Sigmoid colon (tissue), 7 donors: ENCODE measurements around the gene ZNF417. TPM values are rescaled to one million over a fixed set of nuclear protein-coding genes. Genes with fewer than 3 reads are reported as not detected.

ENCODE experiments used
- DNase-seq: peaks from one replicate; pipeline ENCODE4 v3.0.0-alpha.2; 2019
- H3K27ac ChIP-seq, 4 donors: fragments of 200-600 bp; sonication (generic); one replicate each; pipeline ENCODE4 v1.5.1; 2016 to 2019; ENCODE audit warnings: mild to moderate bottlenecking in 1 of 4
- H3K27me3 ChIP-seq, 3 donors: fragments of 200-600 bp; sonication (generic); one replicate each; pipeline ENCODE4 v1.5.1; 2019; ENCODE audit warnings: mild to moderate bottlenecking in 1 of 3
- H3K36me3 ChIP-seq, 4 donors: fragments of 200-600 bp; sonication (generic); one replicate each; pipeline ENCODE4 v1.5.1; 2016 to 2019
- H3K4me1 ChIP-seq, 4 donors: fragments of 200-600 bp; sonication (generic); one replicate each; pipeline ENCODE4 v1.5.1; 2017 to 2019
- H3K4me3 ChIP-seq, 4 donors: fragments of 200-600 bp; sonication (generic); one replicate each; pipeline ENCODE4 v1.5.1; 2017 to 2019; ENCODE audit warnings: mild to moderate bottlenecking in 2 of 4, moderate library complexity in 1 of 4
- H3K9me3 ChIP-seq, 4 donors: fragments of 200-600 bp in 3 of 4; sonication (generic) in 3 of 4; one replicate each; pipeline versions ENCODE4 v1.5.1 to v1.6.1; 2013 to 2019
- EP300 ChIP-seq, 4 donors: sonication (generic); formaldehyde crosslinking; IDR thresholded peaks; one replicate each; pipeline ENCODE4 v1.6.1; 2017; ENCODE audit warnings: antibody characterized with exemption in 4 of 4
- POLR2A ChIP-seq, 2 donors: fragments of 450-650 bp; IDR thresholded peaks; one replicate each; pipeline ENCODE4 v1.6.1; 2016; ENCODE audit warnings: antibody characterized with exemption in 2 of 2, mild to moderate bottlenecking in 2 of 2, moderate library complexity in 2 of 2
- POLR2AphosphoS5 ChIP-seq, 4 donors: sonication (generic); formaldehyde crosslinking; IDR thresholded peaks; one replicate each; pipeline ENCODE4 v1.6.1; 2017; ENCODE audit warnings: antibody characterized with exemption in 4 of 4
- WGBS, 2 donors: extraction: QIAGEN DNeasy Blood & Tissue Kit; methylation state at CpG; one replicate each; pipeline ENCODE4 v1.1.7; 2013; 5-methylcytosine and 5-hydroxymethylcytosine counted together
- intact Hi-C: fragments of 100-400 bp; cut with DNase I; formaldehyde crosslinking; loops from one replicate; pipeline ENCODE4 v1.15.1; 2023
- polyA plus RNA-seq, 3 donors: library from polyadenylated mRNA; stranded (reverse); fragments of 200-250 nt; gene quantifications; one replicate each; pipeline ENCODE4 v1.2.3, GENCODE V29; 2013
- total RNA-seq, 4 donors: library from RNA; depleted of rRNA; stranded (reverse); fragments of >200 nt; gene quantifications; one replicate each; pipeline ENCODE4 v1.1.0, GENCODE V29; 2016
- TF ChIP-seq, protein P1 (sequence below), 4 experiments: fragments of 450-650 bp in 3 of 4; fragments of 200-600 bp in 1 of 4; IDR thresholded peaks; one replicate each; pipeline ENCODE4 v1.5.1; 2016 to 2019; ENCODE audit warnings: antibody characterized with exemption in 4 of 4, mild to moderate bottlenecking in 3 of 4, moderate library complexity in 2 of 4
- donor health status: healthy with polysubstance abuse.
- donor health status: Bipolar disorder and iron deficiency.
- donor health status: healthy.

ZNF417 gene
- total and polyA plus RNA-seq, 7 donors = 1.2 to 13.7 (median 9.4) TPM

- no peak for TF ChIP-seq EP300 (IDR thresholded peaks at IDR 0.05)
- TF ChIP-seq POLR2A (IDR thresholded peaks at IDR 0.05) = no peak
- TF ChIP-seq, protein P1, sequence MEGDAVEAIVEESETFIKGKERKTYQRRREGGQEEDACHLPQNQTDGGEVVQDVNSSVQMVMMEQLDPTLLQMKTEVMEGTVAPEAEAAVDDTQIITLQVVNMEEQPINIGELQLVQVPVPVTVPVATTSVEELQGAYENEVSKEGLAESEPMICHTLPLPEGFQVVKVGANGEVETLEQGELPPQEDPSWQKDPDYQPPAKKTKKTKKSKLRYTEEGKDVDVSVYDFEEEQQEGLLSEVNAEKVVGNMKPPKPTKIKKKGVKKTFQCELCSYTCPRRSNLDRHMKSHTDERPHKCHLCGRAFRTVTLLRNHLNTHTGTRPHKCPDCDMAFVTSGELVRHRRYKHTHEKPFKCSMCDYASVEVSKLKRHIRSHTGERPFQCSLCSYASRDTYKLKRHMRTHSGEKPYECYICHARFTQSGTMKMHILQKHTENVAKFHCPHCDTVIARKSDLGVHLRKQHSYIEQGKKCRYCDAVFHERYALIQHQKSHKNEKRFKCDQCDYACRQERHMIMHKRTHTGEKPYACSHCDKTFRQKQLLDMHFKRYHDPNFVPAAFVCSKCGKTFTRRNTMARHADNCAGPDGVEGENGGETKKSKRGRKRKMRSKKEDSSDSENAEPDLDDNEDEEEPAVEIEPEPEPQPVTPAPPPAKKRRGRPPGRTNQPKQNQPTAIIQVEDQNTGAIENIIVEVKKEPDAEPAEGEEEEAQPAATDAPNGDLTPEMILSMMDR (IDR thresholded peaks at IDR 0.05) = no peak
- TF ChIP-seq POLR2AphosphoS5 (IDR thresholded peaks at IDR 0.05) = no peak
- 96 to 97% methylated on average over 3 of the region's 3 CpGs for WGBS, 2 donors
- DNase-seq = no peak
- H3K4me3 ChIP-seq = no peak overlapping the region
- H3K9me3 ChIP-seq = peaks cover 8 to 51% (median 18%) of the 10 kb centered on the region in 4 donors
- H3K27me3 ChIP-seq = no peaks in the 10 kb centered on the region
- H3K27ac ChIP-seq = no peak overlapping the region
- peaks cover 16 to 49% (median 34%) of the 10 kb centered on the region in 4 donors for H3K36me3 ChIP-seq
- intact Hi-C loops = no loop called here
- peaks cover 0 to 10% (median 7%) of the 10 kb centered on the region in 4 donors for H3K4me1 ChIP-seq
These were observed 25.2 kb upstream of the ZNF417 start for GRCh38 chr19:57941593-57941992.

GRCh38 chr19:57935731-57936130 is 19.3 kb upstream of the ZNF417 start:
- peak overlapping the region in 1 of 4 donors; percentile 77 for H3K4me3 ChIP-seq
- intact Hi-C loops = no loop called here
- H3K9me3 ChIP-seq = peaks cover 0 to 37% (median 9%) of the 10 kb centered on the region in 4 donors
- WGBS, 2 donors = 90 to 92% methylated on average over 12 of the region's 12 CpGs
- no peak for TF ChIP-seq EP300 (IDR thresholded peaks at IDR 0.05)
- no peak for TF ChIP-seq POLR2AphosphoS5 (IDR thresholded peaks at IDR 0.05)
- peaks cover 0 to 23% (median under 1%) of the 10 kb centered on the region in 4 donors for H3K36me3 ChIP-seq
- no peaks in the 10 kb centered on the region for H3K27me3 ChIP-seq
- peaks cover 0 to 8% (median 7%) of the 10 kb centered on the region in 4 donors for H3K4me1 ChIP-seq
- H3K27ac ChIP-seq = no peak overlapping the region
- DNase-seq = no peak

DNA sequence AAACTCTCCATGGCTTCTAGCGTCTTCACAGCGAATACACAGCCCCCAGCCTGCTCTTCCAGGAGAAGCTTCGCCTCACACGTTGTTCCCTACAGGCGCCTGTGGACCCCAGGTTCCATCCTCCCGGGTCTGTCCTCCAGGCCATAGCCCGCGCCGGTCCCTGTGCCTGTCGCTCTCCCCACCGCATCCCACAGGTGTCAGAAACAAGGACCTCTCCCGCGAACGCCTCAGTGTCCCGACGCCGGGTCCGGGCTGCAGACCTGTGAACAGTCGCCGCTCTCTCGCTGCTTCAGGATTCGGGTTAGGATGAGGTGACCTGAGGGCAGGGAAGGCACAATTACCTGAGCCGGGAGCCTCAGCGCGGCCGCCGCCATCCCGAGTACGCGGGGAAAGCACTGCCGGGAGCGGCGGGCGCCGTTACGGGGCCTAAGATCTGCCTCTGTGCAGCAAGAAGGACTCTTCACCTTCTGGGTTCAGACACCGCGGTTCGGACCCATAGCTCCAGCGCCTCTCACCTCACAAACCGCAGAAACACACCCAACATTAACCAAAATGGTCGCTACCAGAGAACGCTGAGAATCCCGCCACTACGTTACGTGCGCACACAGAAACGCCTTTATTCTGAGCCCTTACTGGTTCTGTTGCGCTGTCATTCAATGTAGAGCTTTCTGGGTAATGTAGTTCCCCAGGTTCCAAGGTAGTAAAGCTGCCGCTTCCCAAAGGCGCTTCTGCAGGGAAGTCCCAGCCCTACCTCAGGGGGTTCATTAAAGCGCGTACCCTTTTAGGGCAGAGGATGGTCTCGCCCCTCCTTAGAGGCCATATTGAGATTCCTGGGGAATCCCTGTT is 18.7 kb upstream of the ZNF417 start, which contains the start of gene ZNF418:
Gene ZNF418 (minus strand): TSS at position 583 of the 846 bp plus-strand sequence. CDS start 1,580 bp downstream, outside the sequence.
- H3K27ac ChIP-seq = peak within 1 kb of the TSS; percentile 76 to 81 (median 79)
- peaks cover 0 to 8% (median 7%) of the 10 kb centered on the region in 4 donors for H3K4me1 ChIP-seq
- H3K27me3 ChIP-seq = no peaks in the 10 kb centered on the region
- 6 to 24% methylated on average over 54 of the region's 54 CpGs for WGBS, 2 donors
- intact Hi-C loops = no loop called here
- DNase-seq = peak; percentile 75
- H3K36me3 ChIP-seq = peaks cover 0 to 21% (median 2%) of the 10 kb centered on the region in 4 donors
- H3K9me3 ChIP-seq = peaks cover 0 to 37% (median 11%) of the 10 kb centered on the region in 4 donors
- H3K4me3 ChIP-seq = peak within 1 kb of the TSS; percentile 59 to 80 (median 72)
- TF ChIP-seq POLR2AphosphoS5 (IDR thresholded peaks at IDR 0.05) = peak in 3 of 4 donors; percentile 8 to 42 (median 37)
- no peak for TF ChIP-seq EP300 (IDR thresholded peaks at IDR 0.05)

- no peak for DNase-seq
- 98 to 99% methylated on average over 4 of the region's 4 CpGs for WGBS, 2 donors
- Histone ChIP-seq H3K36me3 (peaks cover 14 to 65% (median 36%) of the 10 kb centered on the region in 4 donors), H3K4me3 (no peak overlapping the region), H3K27ac (no peak overlapping the region), H3K9me3 (peaks cover 10 to 52% (median 31%) of the 10 kb centered on the region in 4 donors), H3K4me1 (no peaks in the 10 kb centered on the region), H3K27me3 (no peaks in the 10 kb centered on the region)
- TF ChIP-seq POLR2A (IDR thresholded peaks at IDR 0.05) = no peak
- no peak for TF ChIP-seq POLR2AphosphoS5 (IDR thresholded peaks at IDR 0.05)
- TF ChIP-seq, protein P1 (IDR thresholded peaks at IDR 0.05) = no peak
- intact Hi-C loops = no loop called here
These were observed 11.2 kb upstream of the ZNF417 start for GRCh38 chr19:57927587-57927986.

DNA sequence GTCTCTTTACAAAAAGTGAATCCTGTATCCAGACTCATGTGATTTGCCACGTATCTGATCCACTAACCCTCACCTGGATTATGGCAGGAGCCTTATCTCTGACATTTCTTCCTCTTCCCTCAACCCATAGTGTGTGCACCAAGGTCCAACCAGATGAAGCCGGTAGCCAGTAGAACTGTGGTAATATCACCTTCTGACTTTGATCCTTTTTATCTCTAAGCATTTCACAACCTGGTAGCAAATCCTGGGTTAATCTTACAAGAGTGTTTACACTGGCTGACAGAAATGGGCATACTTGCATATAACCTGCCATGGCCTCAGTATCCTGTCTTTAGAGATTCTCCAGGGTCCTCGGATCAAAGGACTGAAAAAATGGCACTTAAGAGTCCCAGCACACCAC is 1.9 kb downstream of the ZNF417 start:
- Histone ChIP-seq H3K36me3 (peaks cover 0 to 26% (median 20%) of the 10 kb centered on the region in 4 donors), H3K27ac (no peak overlapping the region), H3K4me3 (no peak overlapping the region), H3K4me1 (peaks cover 0 to 19% (median 11%) of the 10 kb centered on the region in 4 donors), H3K27me3 (no peaks in the 10 kb centered on the region), H3K9me3 (peaks cover 0 to 10% (median 7%) of the 10 kb centered on the region in 4 donors)
- WGBS, 2 donors = 92 to 96% methylated on average over 3 of the region's 3 CpGs
- no peak for DNase-seq
- intact Hi-C loops = no loop called here
- TF ChIP-seq, protein P1 (IDR thresholded peaks at IDR 0.05) = no peak
- no peak for TF ChIP-seq POLR2AphosphoS5 (IDR thresholded peaks at IDR 0.05)
- no peak for TF ChIP-seq POLR2A (IDR thresholded peaks at IDR 0.05)
